ENCODE measurements around the gene S100A8.
A peak's percentile ranks its signal among the peaks of the same experiment; 100 is the strongest.
"Not testable (repeated sequence)": the region's sequence is repeated elsewhere in the genome, so short reads cannot be mapped to it uniquely, and the experiment has no call there.

Gene S100A8

GRCh38 chr1:153390938-153391710 lies at the start of gene S100A8:
S100A8 (minus strand) TSS chr1:153391073; CDS start chr1:153390535, 538 bp downstream.
- no peak for DNase-seq

- DNase-seq: no peak
These were observed 48.4 kb upstream of the S100A8 start for GRCh38 chr1:153439273-153439672.

- DNase-seq: no peak
These were observed 47.7 kb upstream of the S100A8 start for GRCh38 chr1:153438599-153438998.

- no peak for DNase-seq
These were observed 46.4 kb upstream of the S100A8 start for GRCh38 chr1:153437236-153437635.

GRCh38 chr1:153434746-153435455 lies 44.0 kb upstream of the S100A8 start:
- DNase-seq: no peak

- no peak for DNase-seq
These were observed 42.2 kb upstream of the S100A8 start for GRCh38 chr1:153432874-153433681.

- DNase-seq: no peak
These were observed 41.1 kb upstream of the S100A8 start for GRCh38 chr1:153431928-153432327.

- DNase-seq: no peak
These were observed 40.6 kb upstream of the S100A8 start for GRCh38 chr1:153431427-153431826.

- no peak for DNase-seq
These were observed 40.1 kb upstream of the S100A8 start for GRCh38 chr1:153431002-153431401.

- no peak for DNase-seq
These were observed 39.7 kb upstream of the S100A8 start for GRCh38 chr1:153430561-153430960.

- no peak for DNase-seq
These were observed 39.3 kb upstream of the S100A8 start for GRCh38 chr1:153430166-153430553.

GRCh38 chr1:153429266-153430165 lies 38.6 kb upstream of the S100A8 start:
- no peak for DNase-seq

GRCh38 chr1:153428791-153429190 lies 37.9 kb upstream of the S100A8 start:
- no peak for DNase-seq

- no peak for DNase-seq
These were observed 37.3 kb upstream of the S100A8 start for GRCh38 chr1:153428073-153428638.

GRCh38 chr1:153426809-153427208 lies 35.9 kb upstream of the S100A8 start:
- DNase-seq: no peak

GRCh38 chr1:153422450-153423068 lies 31.7 kb upstream of the S100A8 start:
- peak; percentile 51 to 63 for DNase-seq

GRCh38 chr1:153420306-153420705 lies 29.4 kb upstream of the S100A8 start:
- DNase-seq: no peak

GRCh38 chr1:153419436-153419793 lies 28.5 kb upstream of the S100A8 start:
- DNase-seq: not testable (repeated sequence)

GRCh38 chr1:153418758-153419435 lies 28.0 kb upstream of the S100A8 start:
- DNase-seq: not testable (repeated sequence)

GRCh38 chr1:153417136-153417888 lies 26.4 kb upstream of the S100A8 start:
- no peak for DNase-seq
